Tongue (tissue), 2 donors: ENCODE measurements around the gene PPM1L. TPM values are rescaled to one million over a fixed set of nuclear protein-coding genes. Genes with fewer than 3 reads are reported as not detected.
"Not testable (repeated sequence)": the region's sequence is repeated elsewhere in the genome, so short reads cannot be mapped to it uniquely, and the experiment has no call there.

Experiments
- DNase-seq: peaks from one replicate; pipeline ENCODE4 v3.0.0-alpha.2; 2015
- total RNA-seq: library from RNA; depleted of rRNA; stranded (reverse); fragments of >200 nt; gene quantifications from one replicate; pipeline ENCODE4 v1.2.3, GENCODE V29; 2014

PPM1L gene
- total RNA-seq, 1 donor from 2014 or later = 37.3 TPM

- DNase-seq = no peak
These were observed 179.5 kb downstream of the PPM1L start for GRCh38 chr3:160935413-160936095.

- peak; percentile 91 for DNase-seq
These were observed 186.0 kb downstream of the PPM1L start for GRCh38 chr3:160941885-160942494.

- DNase-seq = no peak
These were observed 188.0 kb downstream of the PPM1L start for GRCh38 chr3:160943996-160944395.

- DNase-seq = no peak
These were observed 189.3 kb downstream of the PPM1L start for GRCh38 chr3:160945336-160945735.

GRCh38 chr3:160948273-160948672 is 192.2 kb downstream of the PPM1L start:
- no peak for DNase-seq

GRCh38 chr3:160949460-160949859 is 193.4 kb downstream of the PPM1L start:
- no peak for DNase-seq

- no peak for DNase-seq
These were observed 194.5 kb downstream of the PPM1L start for GRCh38 chr3:160950542-160950941.

GRCh38 chr3:160950954-160951353 is 194.9 kb downstream of the PPM1L start:
- DNase-seq = no peak

GRCh38 chr3:160951642-160952487 is 195.8 kb downstream of the PPM1L start:
- no peak for DNase-seq

- DNase-seq = no peak
These were observed 197.7 kb downstream of the PPM1L start for GRCh38 chr3:160953686-160954085.

- no peak for DNase-seq
These were observed 200.8 kb downstream of the PPM1L start for GRCh38 chr3:160956785-160957184.

- DNase-seq = no peak
These were observed 204.5 kb downstream of the PPM1L start for GRCh38 chr3:160960568-160960967.

GRCh38 chr3:160963949-160964348 is 207.9 kb downstream of the PPM1L start:
- no peak for DNase-seq

GRCh38 chr3:160968761-160969160 is 212.7 kb downstream of the PPM1L start:
- DNase-seq = no peak

GRCh38 chr3:160973067-160973809 is 217.2 kb downstream of the PPM1L start:
- no peak for DNase-seq

- DNase-seq = no peak
These were observed 221.7 kb downstream of the PPM1L start for GRCh38 chr3:160977773-160978172.

- no peak for DNase-seq
These were observed 224.7 kb downstream of the PPM1L start for GRCh38 chr3:160980740-160981139.

- no peak for DNase-seq
These were observed 225.3 kb downstream of the PPM1L start for GRCh38 chr3:160981217-160981938.

GRCh38 chr3:160982491-160982890 is 226.5 kb downstream of the PPM1L start:
- no peak for DNase-seq

GRCh38 chr3:160983900-160984299 is 227.9 kb downstream of the PPM1L start:
- DNase-seq = not testable (repeated sequence)

- DNase-seq = no peak
These were observed 230.0 kb downstream of the PPM1L start for GRCh38 chr3:160986069-160986468.
